HG03135 (cell line): ENCODE results near the gene P2RX3.

Experiments used
- ATAC-seq: cut with Tn5 transposase; IDR thresholded peaks from one replicate; pipeline ENCODE4 v1.9.1; 2021; ENCODE audit warnings: mild to moderate bottlenecking, moderate library complexity; ENCODE audit not compliant: unreplicated experiment

P2RX3 gene

DNA sequence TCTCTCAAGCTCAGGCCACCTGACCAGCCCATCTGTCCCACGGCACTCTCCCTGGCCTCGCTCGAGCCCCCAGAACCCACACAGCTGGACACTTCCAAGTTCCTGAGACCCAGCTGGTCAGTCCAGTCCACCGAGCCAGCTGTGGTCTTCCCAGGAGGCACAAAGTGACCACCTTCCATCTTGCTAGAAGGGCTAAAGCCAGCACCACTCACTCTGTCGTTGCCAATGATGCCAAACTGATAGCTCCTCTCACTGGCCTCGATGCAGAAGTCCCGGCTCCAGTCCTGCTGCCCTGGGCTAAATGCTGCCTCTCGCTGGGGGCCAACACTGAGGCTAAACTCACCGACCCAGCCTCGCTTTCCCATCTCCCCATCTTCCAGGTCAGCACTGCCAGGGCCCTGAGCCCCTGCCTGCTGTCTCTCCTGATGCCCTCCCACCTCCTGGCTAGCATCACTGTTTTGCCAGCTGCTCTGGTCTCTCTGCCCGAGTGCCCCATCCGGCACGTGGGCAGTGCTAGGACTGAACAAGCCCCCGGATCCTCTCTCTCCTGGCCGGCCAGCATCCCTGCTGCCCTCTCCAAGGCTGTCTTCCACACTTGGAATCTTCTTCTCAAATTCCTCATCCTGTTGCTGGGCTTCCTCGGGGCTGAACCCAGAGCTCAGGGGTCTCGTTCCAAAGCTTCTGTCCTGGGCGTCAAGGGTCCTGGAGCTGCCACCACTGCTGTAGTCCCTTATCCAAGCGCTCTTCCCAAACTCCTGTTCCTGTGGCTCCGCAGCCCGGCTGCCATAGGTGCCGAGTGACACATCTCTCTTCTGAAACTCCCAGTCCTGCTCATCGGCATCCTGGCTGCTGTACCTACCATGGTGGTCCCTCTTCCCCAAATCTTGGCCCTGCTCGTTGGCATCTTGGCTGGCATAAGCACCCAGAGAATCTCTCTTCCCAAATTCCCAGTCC is 28.8 kb upstream of the P2RX3 start:
- ATAC-seq = no peak

DNA sequence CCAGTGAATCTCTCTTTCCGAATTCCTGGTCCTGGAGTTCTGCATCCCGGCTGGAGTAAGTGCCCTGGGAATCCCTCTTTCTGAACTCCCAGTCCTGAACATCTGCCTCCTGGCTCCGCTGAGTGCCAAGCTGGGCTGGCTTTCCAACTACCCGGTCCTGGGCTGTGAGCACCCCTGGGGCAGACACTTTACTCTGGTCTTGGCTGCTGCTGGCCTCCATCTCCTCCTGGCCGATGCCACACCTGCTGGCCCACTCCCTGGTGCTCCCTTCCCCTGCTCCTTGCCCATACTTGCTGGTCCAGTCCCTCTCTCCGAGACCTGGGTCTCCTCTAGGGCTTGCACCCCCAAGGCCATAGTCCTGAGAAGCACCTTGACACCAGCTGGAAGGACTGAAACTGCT is 28.1 kb upstream of the P2RX3 start:
- ATAC-seq = no peak

DNA sequence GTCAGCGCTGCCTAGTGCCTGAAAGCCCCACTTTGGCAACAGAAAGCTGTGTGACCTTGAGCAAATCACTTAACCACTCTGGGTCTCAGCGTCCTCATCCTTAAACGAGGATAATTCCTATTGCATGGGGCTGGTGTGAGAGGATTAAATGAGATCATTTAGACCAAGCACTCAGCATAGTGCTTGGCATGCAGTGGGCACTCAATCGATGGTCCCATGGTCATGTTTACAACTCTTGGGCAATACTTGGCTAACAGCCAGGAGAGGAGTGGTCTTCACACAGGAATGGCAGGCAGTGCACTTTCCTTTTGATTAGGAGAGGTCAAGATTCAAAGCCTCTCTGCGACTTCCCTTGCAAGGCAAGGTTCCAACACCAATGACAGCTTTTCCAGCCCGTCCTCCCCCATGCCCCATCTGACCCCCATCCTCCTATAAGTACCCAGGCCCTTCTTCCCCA is 27.5 kb upstream of the P2RX3 start:
- ATAC-seq = no peak

- peak; percentile 96 for ATAC-seq
These were observed 26.8 kb upstream of the P2RX3 start for GRCh38 chr11:57311109-57311936.

- ATAC-seq = no peak
These were observed 25.6 kb upstream of the P2RX3 start for GRCh38 chr11:57312511-57313021.

GRCh38 chr11:57313071-57313787 is 24.9 kb upstream of the P2RX3 start:
- ATAC-seq = no peak

DNA sequence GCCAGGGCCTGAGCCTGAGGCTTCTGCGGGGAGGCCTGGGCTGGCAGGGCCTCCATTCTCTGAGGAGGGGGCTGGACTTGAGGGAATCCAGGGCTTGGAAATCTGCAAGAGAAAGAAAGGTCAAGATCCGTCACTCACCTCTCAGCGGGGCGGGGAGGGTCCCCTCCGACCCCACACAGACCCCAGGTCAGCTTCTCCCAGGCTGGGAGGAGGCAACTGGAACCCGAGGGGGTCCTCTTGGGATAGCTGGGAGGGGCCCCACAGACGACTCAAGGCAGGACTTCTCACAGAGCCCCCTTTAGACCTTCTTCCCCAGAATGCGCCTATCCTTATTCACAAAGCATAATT is 24.4 kb upstream of the P2RX3 start:
- no peak for ATAC-seq

- ATAC-seq = no peak
These were observed 23.8 kb upstream of the P2RX3 start for GRCh38 chr11:57314221-57314973.

GRCh38 chr11:57315491-57315890 is 22.7 kb upstream of the P2RX3 start:
- ATAC-seq = no peak

- no peak for ATAC-seq
These were observed 22.1 kb upstream of the P2RX3 start for GRCh38 chr11:57316017-57316416.

DNA sequence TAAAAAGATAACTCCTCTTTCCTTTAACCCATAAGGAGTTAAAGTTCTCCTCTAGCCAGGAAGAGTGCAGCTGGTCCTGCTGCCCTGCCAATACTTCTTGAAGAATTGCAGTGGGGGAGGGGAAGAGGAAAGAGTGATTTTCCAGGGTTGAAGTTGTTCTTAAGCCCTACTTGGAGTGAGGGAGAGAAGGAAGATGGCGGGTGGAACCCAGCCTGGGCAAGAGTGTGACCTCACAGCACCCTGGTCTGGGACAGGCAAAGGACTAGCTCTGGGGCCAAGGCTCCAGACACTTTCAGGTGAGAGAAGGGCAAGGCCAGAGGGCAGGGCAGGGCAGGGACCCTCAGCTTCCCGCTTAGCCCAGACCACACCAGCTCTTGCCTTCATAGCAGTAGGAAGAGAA is 20.0 kb upstream of the P2RX3 start:
- ATAC-seq = no peak

- ATAC-seq = no peak
These were observed 18.0 kb upstream of the P2RX3 start for GRCh38 chr11:57320067-57320718.

GRCh38 chr11:57320719-57321387 is 17.3 kb upstream of the P2RX3 start:
- no peak for ATAC-seq

- ATAC-seq = no peak
These were observed 16.5 kb upstream of the P2RX3 start for GRCh38 chr11:57321388-57322255.

- no peak for ATAC-seq
These were observed 15.6 kb upstream of the P2RX3 start for GRCh38 chr11:57322256-57323166.

DNA sequence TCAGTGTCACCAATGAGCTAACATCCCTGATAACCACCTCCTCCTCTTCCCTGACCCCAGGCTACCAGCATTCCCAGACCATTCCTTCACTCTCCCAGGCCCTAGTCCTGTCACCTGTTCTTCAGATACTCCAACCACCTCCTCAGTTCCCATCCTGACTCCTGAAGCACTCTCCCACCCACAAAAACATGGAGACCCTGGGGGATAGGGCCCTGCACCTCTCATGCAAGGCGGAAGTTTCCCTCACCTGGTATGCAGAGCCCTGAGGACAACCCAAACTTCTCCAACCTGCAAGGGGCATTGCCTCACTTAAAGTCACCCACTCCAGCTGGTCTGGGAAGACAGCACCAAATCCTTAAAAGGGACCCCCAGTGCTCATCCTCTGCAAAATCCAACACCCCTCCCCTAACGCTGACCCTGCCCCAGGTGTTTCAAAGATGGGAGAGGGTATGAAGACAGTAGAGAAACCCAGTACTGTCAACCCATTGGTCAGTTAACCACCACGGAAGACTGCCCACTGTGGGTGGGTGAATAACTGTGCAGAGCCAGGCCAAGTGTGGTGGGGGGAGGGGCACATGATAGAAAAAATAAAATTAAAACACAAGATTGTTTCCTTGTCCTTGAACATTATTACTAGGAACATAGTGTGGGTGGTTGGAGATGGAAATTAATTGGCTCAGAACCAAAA is 14.8 kb upstream of the P2RX3 start:
- no peak for ATAC-seq

- ATAC-seq = no peak
These were observed 14.3 kb upstream of the P2RX3 start for GRCh38 chr11:57323855-57324153.
